Endothelial cell of umbilical vein (primary cell): Measurements from ENCODE around the gene CMIP. TPM values are rescaled to one million over a fixed set of nuclear protein-coding genes. Genes with fewer than 3 reads are reported as not detected.

ENCODE experiments used
- BruUV-seq: library from RNA; stranded (reverse); fragments of 400-500 nt; replicated peaks from 2 replicates; lab custom pipeline; 2021; lab: Mats Ljungman, UMichigan
- CTCF ChIA-PET: fragments of 300-600, 350-600 bp; sonication (Branson Sonifier 250); formaldehyde crosslinking; loops from one replicate; lab custom pipeline; 2021; ENCODE audit warnings: antibody characterized with exemption, inconsistent platforms; lab: Charles Lee
- POLR2A ChIA-PET: fragments of 300-600, 350-600 bp; sonication (Branson Sonifier 250); formaldehyde crosslinking; loops from one replicate; lab custom pipeline; 2021; ENCODE audit warnings: antibody characterized with exemption, inconsistent platforms; lab: Charles Lee
- DNase-seq: peaks from one replicate; pipeline ENCODE4 v3.0.0-alpha.2; 2011; ENCODE audit warnings: low read depth, low spot score
- FAIRE-seq: peaks from 2 replicates; lab custom pipeline; 2011; peaks lifted over from hg19 to GRCh38; lab: Jason Lieb, UNC
- H2AFZ ChIP-seq: 2 replicates; pipeline ENCODE4 v1.6.0; 2012; ENCODE audit warnings: low read depth, low read length, control low read depth, inconsistent platforms
- H3K27ac ChIP-seq: 2 replicates; pipeline ENCODE4 v1.5.1; 2011; ENCODE audit warnings: low read depth, mild to moderate bottlenecking, control low read depth, low read length, moderate library complexity; ENCODE audit not compliant: insufficient read depth
- H3K27me3 ChIP-seq, 2 experiments: 2 replicates each; pipeline versions ENCODE4 v1.6.0 to v1.6.1; 2011; ENCODE audit warnings: low read length in 2 of 2, mixed read lengths in 1 of 2; ENCODE audit not compliant: control insufficient read depth in 2 of 2, insufficient read depth in 2 of 2
- H3K36me3 ChIP-seq, 2 experiments: 2 replicates in 1 of 2; 3 replicates in 1 of 2; pipeline ENCODE4 v1.5.1; 2011; ENCODE audit warnings: low read length in 2 of 2, mild to moderate bottlenecking in 1 of 2, moderate library complexity in 1 of 2; ENCODE audit not compliant: control insufficient read depth in 2 of 2, insufficient read depth in 2 of 2; ENCODE audit errors: extremely low read depth in 1 of 2
- H3K4me1 ChIP-seq: 3 replicates; pipeline ENCODE4 v1.5.1; 2011; ENCODE audit warnings: mild to moderate bottlenecking, low read length; ENCODE audit not compliant: control insufficient read depth, insufficient read depth; ENCODE audit errors: extremely low read depth
- H3K4me2 ChIP-seq: 2 replicates; pipeline ENCODE4 v1.6.1; 2011; ENCODE audit warnings: low read length, control low read depth, mixed read lengths; ENCODE audit not compliant: insufficient read depth
- H3K4me3 ChIP-seq, 3 experiments: fragments of 200-600 bp in 1 of 3; sonication (generic), shearing (Covaris generic) in 1 of 3; replicated peaks in 1 of 3; 2 replicates each; pipeline ENCODE4 v1.5.1; 2011 to 2016; ENCODE audit warnings: control low read depth in 3 of 3, low read length in 3 of 3, mild to moderate bottlenecking in 2 of 3, inconsistent platforms in 1 of 3, low read depth in 1 of 3, moderate library complexity in 1 of 3; ENCODE audit not compliant: insufficient read depth in 1 of 3
- H3K79me2 ChIP-seq: 2 replicates; pipeline ENCODE4 v1.6.0; 2012; ENCODE audit warnings: low read length, inconsistent platforms; ENCODE audit not compliant: control insufficient read depth, insufficient read depth
- H3K9ac ChIP-seq: replicated peaks from 2 replicates; pipeline ENCODE3; 2011; ENCODE audit warnings: low read length, control low read depth; ENCODE audit not compliant: insufficient read depth; ENCODE audit errors: extremely low read depth
- H3K9me1 ChIP-seq: replicated peaks from 3 replicates; pipeline ENCODE4 v1.6.0; 2011; ENCODE audit warnings: mild to moderate bottlenecking, low read length; ENCODE audit not compliant: control insufficient read depth, insufficient read depth; ENCODE audit errors: extremely low read depth
- H3K9me3 ChIP-seq: replicated peaks from 2 replicates; pipeline ENCODE4 v1.5.1; 2012; ENCODE audit warnings: low read length, inconsistent platforms; ENCODE audit not compliant: control insufficient read depth, insufficient read depth
- H4K20me1 ChIP-seq: replicated peaks from 2 replicates; pipeline ENCODE3; 2011; ENCODE audit warnings: mild to moderate bottlenecking, low read length; ENCODE audit not compliant: control insufficient read depth, insufficient read depth; ENCODE audit errors: extremely low read depth
- CTCF ChIP-seq, 2 donors: IDR thresholded peaks; 1 replicate in 1 of 2; 2 replicates in 1 of 2; pipeline ENCODE4 v1.5.1; 2011; ENCODE audit warnings: low read length in 2 of 2, mild to moderate bottlenecking in 2 of 2, moderate library complexity in 2 of 2, control low read depth in 1 of 2, inconsistent platforms in 1 of 2, low read depth in 1 of 2; ENCODE audit not compliant: insufficient read depth in 1 of 2; ENCODE audit errors: extremely low read depth in 1 of 2
- EZH2 ChIP-seq: IDR thresholded peaks from 2 replicates; pipeline ENCODE4 v1.6.1; 2012; ENCODE audit warnings: borderline replicate concordance, low read depth, mild to moderate bottlenecking, moderate library complexity, low read length, inconsistent platforms; ENCODE audit not compliant: severe bottlenecking
- FOS ChIP-seq: IDR thresholded peaks from 2 replicates; pipeline ENCODE4 v1.6.1; 2011; ENCODE audit warnings: mild to moderate bottlenecking, low read length, moderate library complexity, borderline replicate concordance; ENCODE audit not compliant: insufficient read depth
- GATA2 ChIP-seq: IDR thresholded peaks from 2 replicates; pipeline ENCODE4 v1.7.0; 2011; ENCODE audit warnings: low read depth, mild to moderate bottlenecking, moderate library complexity, mixed read lengths, low read length; ENCODE audit not compliant: insufficient read length, insufficient read depth
- JUN ChIP-seq: IDR thresholded peaks from 2 replicates; pipeline ENCODE4 v1.6.1; 2011; ENCODE audit warnings: borderline replicate concordance, low read depth; ENCODE audit not compliant: insufficient read length, insufficient read depth
- MYC ChIP-seq: IDR thresholded peaks from one replicate; pipeline ENCODE4 v1.6.1; 2011; ENCODE audit warnings: mild to moderate bottlenecking, low read depth, low read length
- POLR2A ChIP-seq: IDR thresholded peaks from 2 replicates; pipeline ENCODE4 v1.6.1; 2012; ENCODE audit warnings: low read depth, mild to moderate bottlenecking, control low read depth, low read length
- POLR2AphosphoS5 ChIP-seq: IDR thresholded peaks from 2 replicates; pipeline ENCODE4 v1.6.1; 2012; ENCODE audit warnings: low read depth, mild to moderate bottlenecking, control low read depth, low read length, moderate library complexity; ENCODE audit not compliant: insufficient read depth
- dilution Hi-C: fragments of 300-500 bp; cut with MboI; formaldehyde crosslinking; loops from one replicate; pipeline ENCODE4 v1.15.0; 2019; ENCODE audit warnings: low sequenced_read_pairs; ENCODE audit not compliant: extremely low pct_ligation_motif_present
- intact Hi-C: fragments of 100-400 bp; cut with micrococcal nuclease; formaldehyde crosslinking; loops from one replicate; pipeline ENCODE4 v1.10.0; 2022
- polyA plus RNA-seq, 4 experiments: library from polyadenylated mRNA; depleted of rRNA in 3 of 4; stranded (reverse) in 3 of 4; unstranded in 1 of 4; fragments of >200 nt; gene quantifications; 2 replicates each; pipeline versions ENCODE4 v1.2.1 to v1.2.3, GENCODE V29; 2011 to 2012; ENCODE audit warnings: missing spikeins in 1 of 4
- total RNA-seq: library from RNA; stranded (reverse); gene quantifications from 2 replicates; pipeline ENCODE4 v1.2.3, GENCODE V29; 2021
- TF ChIP-seq, protein P1 (sequence below): IDR thresholded peaks from 2 replicates; pipeline ENCODE4 v1.6.1; 2011; ENCODE audit not compliant: insufficient read depth, insufficient read length

CMIP gene
- total and polyA plus RNA-seq, 2 donors (not counting 3 experiments of a cell fraction or from before 2014, with no cell fraction given), result 29.0 to 101 TPM

DNA sequence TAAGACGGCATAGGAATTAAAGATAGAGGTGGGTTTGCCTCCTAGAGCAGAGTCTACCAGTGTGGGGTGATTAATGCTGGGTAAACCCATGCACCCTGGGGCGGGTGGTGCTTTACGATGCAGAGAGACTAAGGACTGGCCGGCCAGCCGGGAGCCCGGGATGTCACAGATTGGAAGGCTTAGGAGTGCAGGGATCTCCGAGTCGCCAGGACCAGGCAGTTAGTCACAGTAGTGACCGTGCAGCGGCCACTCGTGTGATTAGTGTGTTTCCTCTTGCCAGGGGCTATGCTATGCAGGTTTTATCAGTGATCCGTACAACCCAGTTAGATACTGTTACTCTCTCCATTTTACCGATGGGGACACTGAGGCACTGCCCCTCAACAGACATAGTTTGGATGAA, 10.4 kb downstream of the CMIP start:
- intact Hi-C loops (no loop called here), dilution Hi-C loops (loop anchor here (25.0 kb wide), 1 partner anchor 93 kb away; no protein-coding TSS in a partner anchor)
- no peaks in the 10 kb centered on the region for H3K9me1 ChIP-seq
- no peak overlapping the region for H2AFZ ChIP-seq
- POLR2A ChIA-PET, result no interaction called here
- peaks cover 94% of the 10 kb centered on the region for H3K79me2 ChIP-seq
- no peaks in the 10 kb centered on the region for H3K27me3 ChIP-seq
- no peak overlapping the region for H3K4me3 ChIP-seq
- no peak overlapping the region for H3K9ac ChIP-seq
- no peak overlapping the region for H3K4me2 ChIP-seq
- DNase-seq (no peak), FAIRE-seq (no peak)
- H3K9me3 ChIP-seq, result no peaks in the 10 kb centered on the region
- H3K36me3 ChIP-seq, result peaks cover 0 to 9% of the 10 kb centered on the region in 2 experiments
- TF ChIP-seq CTCF (IDR thresholded peaks at IDR 0.05; ENCODE audit: extremely low read depth in 1 of 2, insufficient read depth in 1 of 2, low read depth in 1 of 2, low read length in 2 of 2) (no peak), JUN (no peak), POLR2AphosphoS5 (no peak), POLR2A (no peak), EZH2 (no peak), FOS (no peak), MYC (no peak), GATA2 (no peak)
- TF ChIP-seq, protein P1, sequence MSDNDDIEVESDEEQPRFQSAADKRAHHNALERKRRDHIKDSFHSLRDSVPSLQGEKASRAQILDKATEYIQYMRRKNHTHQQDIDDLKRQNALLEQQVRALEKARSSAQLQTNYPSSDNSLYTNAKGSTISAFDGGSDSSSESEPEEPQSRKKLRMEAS, result no peak
- peaks cover 21% of the 10 kb centered on the region for H3K4me1 ChIP-seq
- CTCF ChIA-PET, result no interaction called here
- H3K27ac ChIP-seq, result no peak overlapping the region
- no TSS peak for BruUV-seq
- peaks cover 3% of the 10 kb centered on the region for H4K20me1 ChIP-seq
